Activated naive CD4-positive, alpha-beta T cell treated with anti-CD3 and anti-CD28 coated beads, Interleukin-2, amount 50 U/mL, for 16 hours (primary cell): ENCODE data around the gene CSHL1.
"Not testable (repeated sequence)": the region's sequence is repeated elsewhere in the genome, so short reads cannot be mapped to it uniquely, and the experiment has no call there.

ENCODE experiments used
- DNase-seq: peaks from one replicate; pipeline ENCODE4 v3.0.0-alpha.2; 2020

The CSHL1 gene

DNA sequence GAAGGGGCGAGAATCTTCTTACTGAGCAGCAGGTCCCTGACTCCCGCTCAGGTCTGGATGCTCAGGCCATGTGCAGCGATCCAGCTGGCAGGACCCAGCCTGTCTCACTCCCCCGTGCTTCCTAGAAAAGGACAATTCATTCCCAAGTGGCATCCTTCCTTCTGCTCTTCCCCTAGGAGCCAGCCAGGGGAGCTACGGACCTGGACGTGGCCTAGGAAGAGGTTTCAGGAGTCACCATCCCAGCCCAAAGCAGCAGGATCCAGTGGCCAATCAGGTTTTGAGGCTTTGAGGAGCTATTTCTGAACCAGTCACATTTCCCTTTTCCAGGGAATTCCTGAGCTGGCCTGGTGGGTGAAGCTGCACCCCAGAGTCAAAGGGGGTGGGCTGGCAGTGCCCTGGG is 28.8 kb upstream of the CSHL1 start:
- no peak for DNase-seq

DNA sequence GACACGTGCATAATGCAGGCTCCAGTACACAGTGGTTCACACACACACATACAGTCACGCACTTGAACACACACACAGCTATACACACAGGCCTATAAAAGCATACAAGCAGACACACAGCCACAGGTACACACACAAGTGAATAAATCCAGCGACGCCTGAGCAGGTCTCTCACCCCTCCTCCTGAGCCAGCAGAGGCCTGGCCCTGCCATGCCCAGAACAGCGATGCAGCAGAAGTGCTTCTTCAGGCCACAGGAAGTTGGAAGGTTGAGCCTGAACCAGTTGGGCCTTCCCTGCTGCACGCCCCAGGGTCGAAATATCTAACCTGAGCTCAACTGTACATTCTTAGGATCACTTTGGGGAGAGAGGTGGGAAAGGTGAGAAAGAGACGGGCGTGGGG is 28.3 kb upstream of the CSHL1 start:
- no peak for DNase-seq

- DNase-seq: no peak
Observed at GRCh38 chr17:63937920-63938319, 26.9 kb upstream of the CSHL1 start.

DNA sequence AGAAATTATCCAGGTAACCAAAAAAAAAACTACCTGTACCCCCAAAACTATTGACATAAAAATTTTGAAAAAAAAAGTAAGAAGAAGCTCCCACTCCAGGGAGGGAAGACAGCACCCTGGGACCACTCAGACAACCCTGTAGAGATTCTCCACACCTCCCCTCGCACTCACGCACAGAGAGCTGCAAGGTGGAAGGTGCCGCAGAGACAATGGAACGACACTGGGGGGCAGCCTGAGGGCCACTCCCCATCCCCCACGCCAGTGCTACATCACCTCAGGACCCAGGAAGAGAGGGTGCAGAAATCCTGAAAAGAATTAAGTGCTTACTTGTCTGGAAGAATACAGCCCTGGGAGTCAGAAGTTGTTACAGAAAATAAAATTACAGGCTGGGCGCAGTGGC is 26.3 kb upstream of the CSHL1 start:
- DNase-seq: no peak

DNA sequence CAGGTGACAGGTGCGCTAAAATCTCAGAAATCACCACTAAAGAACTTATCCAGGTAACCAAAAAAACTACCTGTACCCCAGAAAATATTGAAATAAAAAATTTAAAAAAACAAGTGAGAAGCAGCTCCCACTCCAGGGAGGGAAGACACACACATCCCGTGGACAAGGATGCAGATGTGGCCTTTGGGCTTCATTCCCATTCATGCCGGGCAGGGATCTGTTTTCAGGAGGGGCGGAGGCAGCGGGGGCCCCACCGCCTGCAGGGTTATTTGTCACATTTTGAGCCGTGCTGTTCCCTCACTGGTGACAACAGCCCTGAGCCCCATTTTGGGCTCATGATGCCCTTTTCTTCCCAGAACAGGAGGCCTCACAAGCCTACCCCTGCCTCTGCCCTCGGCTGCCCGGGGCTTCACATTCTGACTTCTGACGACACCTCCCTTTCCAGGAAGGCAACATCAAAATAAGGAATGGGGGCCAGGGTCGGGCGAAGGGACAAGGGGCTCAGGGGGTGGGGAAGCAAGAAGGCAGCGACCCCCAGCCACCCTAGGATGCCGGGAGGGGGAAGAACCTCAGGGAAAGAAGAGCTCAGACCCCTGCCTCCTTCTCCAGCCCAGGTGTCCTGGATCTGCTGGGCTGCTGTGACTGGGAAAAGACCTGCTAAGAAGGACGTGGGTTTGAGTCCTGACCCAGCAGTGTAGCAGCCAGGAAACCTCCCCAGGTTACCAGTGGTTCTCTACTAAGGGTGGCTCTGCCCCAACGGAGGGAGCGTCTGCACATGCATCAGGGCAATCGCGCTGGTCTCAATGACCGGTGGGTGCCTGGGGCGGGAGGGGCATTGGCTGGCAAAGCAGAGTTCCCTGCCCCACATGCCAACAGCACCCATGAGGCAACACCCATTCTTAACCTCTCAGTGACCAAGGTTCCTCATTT is 23.4 kb upstream of the CSHL1 start:
- no peak for DNase-seq

DNA sequence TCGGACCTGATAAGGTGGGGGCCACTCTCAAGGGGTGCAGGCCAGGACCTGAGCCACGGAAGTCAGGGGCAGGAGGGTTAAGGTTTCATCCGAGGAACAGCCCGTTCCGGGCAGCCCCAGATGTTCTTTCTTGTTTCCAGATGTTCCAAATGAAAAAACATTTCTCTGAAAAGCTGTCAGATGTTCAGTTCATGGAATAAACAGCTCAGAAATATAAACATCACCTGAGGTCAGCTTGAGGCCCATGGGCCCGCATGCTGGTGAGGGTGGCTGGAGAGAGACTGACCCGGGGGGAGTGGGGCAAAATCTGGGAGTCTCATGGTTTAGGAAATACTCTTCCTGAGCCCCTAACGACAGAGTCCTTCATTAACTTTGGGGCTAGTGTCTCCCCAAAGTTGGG is 22.5 kb upstream of the CSHL1 start:
- DNase-seq: no peak

DNA sequence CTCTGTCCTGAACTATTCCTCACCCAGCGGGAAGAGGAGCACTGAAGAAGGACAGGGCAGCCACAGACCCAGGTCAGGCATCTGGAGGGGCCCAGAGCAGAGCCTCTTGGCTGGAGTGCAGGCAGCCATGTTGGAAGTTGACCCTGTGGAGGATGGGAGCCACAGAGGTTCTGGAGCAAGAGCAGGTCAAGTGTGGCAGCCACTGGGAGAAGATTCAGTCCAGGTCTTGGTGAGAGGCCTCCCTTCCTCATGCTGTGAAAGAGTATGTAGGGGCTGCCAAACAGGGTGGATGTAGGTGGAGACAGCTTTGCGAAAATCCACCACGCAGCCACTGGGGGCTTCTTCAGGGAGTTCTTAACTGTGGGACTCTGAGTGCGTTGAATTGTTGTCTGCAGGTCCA is 21.7 kb upstream of the CSHL1 start:
- DNase-seq: no peak

- peak; percentile 45 for DNase-seq
Observed at GRCh38 chr17:63931981-63932561, 21.0 kb upstream of the CSHL1 start, which contains the start of gene CD79B. Gene CD79B (minus strand): TSS chr17:63932331. CDS start chr17:63932261, 70 bp downstream.

DNA sequence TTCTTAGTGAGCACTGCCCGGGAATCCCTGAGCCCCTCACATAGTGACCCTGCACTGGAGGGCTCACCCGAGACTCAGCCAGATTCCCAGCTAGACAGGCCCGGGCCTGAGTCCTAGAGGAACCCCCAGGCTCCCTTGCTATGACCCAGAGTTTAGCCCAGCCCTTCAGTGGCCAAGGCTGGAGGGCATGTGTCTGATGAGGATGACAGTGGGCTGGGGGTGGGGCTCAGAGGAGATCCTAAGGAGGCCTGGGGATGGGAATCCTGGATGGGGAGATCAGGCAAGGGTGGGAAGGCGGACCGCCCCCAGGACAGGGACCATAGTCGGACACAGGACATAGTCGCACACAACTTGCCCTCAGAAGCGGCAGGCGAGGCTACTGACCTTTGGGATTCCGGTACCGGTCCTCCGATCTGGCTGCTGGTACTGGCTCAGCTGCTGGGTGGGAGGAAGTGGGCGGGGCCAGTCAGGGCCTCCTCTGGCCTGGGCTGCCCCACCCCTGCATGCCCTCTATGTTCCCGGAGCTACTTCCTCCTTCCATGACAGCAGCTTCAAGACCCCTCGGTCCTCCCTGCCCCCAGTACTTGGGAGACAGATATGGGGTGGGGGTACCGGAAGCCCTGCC is 20.0 kb upstream of the CSHL1 start:
- DNase-seq: peak; percentile 54

DNA sequence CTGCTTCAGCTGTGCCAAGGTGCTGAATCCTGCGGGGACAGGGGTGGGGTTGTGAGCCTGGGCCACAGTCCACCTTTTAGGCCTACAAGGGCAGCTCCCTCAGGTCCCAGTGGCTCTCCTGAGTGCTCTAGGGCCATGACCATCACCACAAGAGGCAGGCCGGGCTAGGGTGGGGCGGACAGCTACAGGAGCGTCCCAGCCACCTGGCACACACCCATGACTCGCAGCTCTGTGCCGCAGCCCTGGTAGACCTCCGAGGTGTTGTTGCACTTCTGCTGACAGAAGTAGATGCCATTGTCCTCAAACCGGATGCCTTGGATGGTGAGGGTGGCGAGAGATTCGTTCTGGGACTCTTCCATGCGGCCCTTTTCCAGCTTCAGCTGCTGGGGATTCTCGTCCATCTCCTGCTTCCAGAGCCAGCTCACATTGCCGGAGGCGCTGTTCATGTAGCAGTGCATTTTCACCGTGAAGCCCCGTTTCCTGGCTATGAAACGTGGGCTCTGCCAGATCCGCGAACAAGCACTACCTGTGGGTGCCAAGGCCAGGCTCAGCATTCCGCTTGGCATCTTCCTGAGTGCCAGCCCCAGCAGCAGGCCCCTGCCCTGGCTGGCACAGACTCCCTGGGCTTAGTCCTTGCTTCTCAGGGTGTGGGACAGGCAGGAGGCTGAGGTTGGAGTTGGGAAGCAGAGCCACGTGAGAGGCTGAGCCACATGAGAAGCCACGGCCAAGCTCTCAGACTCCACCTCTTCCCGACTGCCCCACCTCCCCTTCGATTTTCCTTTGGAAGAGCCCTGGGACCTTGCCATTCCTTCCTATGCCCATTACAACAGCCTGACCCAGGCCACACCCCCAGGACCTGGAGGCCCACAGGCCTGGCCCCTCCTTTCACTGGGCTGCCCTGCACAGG is 19.1 kb upstream of the CSHL1 start:
- no peak for DNase-seq

DNA sequence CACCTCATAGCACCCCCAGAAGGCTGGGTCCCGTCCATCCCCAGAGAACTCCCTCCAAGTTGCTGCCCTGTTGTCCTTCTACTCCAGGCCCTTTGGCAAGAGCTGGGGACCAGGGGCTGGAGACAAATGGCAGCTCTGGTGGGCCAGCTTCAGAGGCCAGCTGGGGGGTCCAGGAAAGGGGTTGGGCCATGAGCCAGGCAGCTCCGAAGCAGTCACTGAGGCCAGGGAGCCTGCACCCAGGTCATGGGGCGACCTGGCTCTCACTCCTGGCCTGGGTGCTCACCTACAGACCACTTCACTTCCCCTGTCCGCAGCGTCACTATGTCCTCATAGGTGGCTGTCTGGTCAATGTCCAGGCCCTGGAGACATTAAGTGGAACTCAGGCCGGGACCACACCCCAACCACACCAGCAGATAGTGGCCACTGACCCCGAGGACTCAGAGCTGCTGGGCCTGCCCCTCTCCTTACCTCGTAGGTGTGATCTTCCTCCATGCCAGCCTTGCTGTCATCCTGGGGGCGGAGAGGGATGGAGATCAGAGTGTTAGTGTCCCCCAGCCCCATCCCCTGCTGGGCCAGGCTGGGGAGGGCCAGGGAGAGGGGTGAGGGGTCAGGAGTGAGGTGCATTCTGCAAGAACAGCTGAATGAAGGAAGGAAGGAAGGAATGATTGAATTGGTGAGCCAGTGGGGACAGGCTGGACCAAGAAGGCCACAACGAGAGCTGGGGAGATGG is 18.1 kb upstream of the CSHL1 start:
- DNase-seq: no peak

- DNase-seq: no peak
Observed at GRCh38 chr17:63928172-63928666, 17.2 kb upstream of the CSHL1 start.

DNA sequence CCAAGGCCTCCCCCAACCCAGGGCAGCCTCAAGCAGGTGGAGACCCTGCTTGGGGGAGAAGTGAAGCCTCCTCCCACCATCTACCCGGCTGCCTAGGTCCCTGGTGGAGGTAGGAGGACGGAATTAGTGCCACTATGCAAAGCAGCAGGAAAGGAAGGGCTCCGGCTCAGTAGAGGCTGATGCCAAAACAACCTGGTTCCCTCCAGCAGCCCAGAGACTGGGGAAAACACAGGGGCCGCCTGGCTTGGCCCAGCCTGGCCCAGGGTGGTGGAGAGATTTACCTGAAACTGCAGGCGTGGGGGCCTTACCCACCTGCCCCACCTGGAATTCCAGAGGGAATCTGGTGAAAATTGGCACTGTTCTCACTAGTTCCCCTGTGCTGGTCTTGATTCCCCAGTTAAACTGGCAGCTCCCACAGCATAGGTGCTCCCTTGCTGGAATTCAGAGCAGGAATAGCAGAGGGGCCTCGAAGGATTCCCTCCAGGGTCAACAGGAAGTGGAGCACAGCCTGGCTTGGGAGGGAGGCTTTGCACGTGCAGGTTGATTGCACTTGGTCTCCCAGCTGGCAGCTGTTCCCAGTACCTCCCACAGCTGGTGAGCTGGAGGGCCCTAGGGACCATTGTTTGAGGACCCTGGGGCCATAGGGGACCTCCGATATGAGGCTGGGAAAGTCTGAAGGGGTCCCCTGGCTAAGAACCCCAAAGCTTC is 16.6 kb upstream of the CSHL1 start:
- no peak for DNase-seq

- no peak for DNase-seq
Observed at GRCh38 chr17:63926164-63926563, 15.1 kb upstream of the CSHL1 start.

GRCh38 chr17:63925615-63926014 is 14.6 kb upstream of the CSHL1 start:
- no peak for DNase-seq

DNA sequence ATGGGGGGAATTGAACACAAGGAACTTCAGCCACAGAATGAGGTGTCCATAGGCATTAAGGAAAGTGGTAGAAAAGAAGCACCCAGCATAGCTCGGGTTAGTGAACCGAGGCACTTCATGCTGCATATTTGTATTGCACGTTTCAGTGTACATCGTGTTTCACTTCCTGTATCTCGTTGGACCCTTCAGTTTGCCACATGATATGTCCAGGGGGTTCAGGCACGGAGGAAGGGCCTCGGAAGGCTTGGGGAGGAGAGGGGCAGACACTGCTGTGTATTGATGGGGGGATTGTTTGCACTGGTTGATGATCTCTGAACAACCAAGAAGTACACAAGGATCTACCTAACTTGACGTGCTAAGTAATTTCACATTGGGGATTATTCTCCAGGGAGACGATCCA is 11.3 kb upstream of the CSHL1 start:
- DNase-seq: not testable (repeated sequence)

DNA sequence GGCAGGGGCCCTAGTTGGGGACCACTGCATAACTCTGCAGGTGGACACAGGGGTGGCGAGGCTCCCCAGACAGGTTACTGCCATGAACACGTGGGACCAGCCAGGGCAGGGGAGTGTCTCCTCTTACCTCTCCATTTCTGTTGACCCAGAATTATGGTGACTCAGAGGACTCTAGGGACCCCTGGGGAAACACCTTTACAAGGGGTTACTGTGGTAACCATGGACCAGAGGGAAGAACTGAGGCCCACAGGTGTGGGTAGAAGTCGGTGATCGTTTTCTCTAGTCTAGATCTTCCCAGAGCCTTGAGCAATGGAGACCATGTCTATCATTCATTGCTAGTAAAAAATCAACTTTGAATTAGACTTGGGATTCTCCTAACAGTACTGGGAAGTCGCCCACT is 9.7 kb upstream of the CSHL1 start:
- DNase-seq: not testable (repeated sequence)

DNA sequence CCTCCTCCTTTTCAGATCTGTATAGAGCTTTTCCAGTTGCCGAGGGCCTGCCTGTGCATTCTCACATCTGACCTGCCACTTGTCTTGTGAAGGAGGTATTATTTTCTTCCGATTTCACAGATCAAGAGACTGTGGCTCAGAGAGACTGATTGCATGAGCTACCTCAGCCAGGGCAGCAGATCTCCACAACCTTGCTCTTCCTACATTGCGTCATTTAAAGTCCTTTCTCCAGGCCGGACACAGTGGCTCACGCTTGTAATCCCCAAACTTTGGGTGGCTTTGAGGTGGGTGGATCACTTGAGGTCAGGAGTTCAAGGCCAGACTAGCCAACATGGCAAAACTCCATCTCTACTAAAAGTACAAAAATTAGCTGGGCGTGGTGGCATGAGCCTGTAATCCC is 9.0 kb upstream of the CSHL1 start:
- not testable (repeated sequence) for DNase-seq

DNA sequence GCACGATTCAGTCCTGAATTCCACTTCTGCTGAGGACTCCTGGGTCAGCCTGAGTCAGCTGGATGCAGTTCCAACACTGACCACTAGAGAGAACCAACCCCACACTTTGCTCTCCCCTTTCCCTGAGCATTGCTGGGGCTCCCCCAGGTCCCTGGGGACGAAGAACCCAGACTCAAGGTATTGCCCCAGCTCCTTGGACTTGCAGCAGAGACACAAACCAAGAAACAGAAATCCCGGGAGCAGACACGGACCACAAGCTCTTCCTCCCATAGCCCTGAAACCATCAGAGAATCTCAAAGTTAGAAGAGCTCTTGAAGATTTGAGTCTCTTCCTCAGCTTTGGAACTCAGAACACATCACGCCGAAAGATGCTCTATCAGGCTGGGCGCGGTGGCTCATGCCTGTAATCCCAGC is 8.3 kb upstream of the CSHL1 start:
- DNase-seq: peak; percentile 68

DNA sequence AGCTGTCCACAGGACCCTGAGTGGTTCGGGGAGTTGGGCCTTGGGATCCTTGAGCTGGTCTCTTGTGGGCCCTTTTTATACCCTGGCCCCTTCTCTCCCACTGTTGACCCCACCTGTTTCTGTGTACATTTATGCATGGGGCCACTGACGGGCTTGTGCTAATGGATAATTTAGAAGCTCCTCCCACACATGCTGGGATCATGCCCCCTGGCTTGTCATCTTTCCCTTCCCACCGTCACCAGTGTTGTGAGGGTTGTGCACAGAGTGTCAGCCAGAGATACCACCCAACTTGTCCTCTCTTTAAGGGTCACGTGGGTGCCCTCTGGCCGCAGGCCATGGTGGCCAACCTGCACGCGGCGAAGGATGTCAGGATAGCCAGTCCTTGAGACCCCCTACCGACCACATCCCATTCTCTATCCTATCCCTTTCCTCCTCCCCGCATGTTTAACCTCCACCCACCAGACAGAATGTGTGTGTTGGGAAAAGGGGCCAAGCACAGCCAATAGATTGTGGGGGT is 7.8 kb upstream of the CSHL1 start, which contains the start of gene GH1:
TSS of gene GH1 (minus strand) at position 51 of the 517 bp plus-strand sequence. CDS start 63 bp downstream, outside the sequence.
- not testable (repeated sequence) for DNase-seq

DNA sequence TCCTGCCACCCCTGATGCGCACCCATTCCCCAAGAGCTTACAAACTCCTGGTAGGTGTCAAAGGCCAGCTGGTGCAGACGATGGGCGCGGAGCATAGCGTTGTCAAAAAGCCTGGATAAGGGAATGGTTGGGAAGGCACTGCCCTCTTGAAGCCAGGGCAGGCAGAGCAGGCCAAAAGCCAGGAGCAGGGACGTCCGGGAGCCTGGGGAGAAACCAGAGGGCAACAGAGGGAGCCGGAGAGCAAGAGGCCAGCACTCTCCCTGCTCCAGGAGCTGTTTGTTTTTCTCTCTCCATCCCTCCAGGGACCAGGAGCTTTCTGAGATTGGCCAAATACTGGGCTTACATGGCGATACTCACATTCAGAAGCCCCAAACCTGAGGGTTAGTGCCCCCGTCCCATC is 7.2 kb upstream of the CSHL1 start:
- DNase-seq: no peak
